NCI-H2227 (cell line): Measurements from ENCODE around the gene MYH9.

Experiments used
- DNase-seq: peaks from one replicate; lab custom pipeline; 2025; ENCODE audit not compliant: unreplicated experiment; lab: John Stamatoyannopoulos, UW

The MYH9 gene

GRCh38 chr22:36319595-36320497 is 67.9 kb downstream of the MYH9 start:
- DNase-seq: no peak

GRCh38 chr22:36318442-36318841 is 69.3 kb downstream of the MYH9 start:
- DNase-seq: no peak

- DNase-seq: no peak
These were observed 70.0 kb downstream of the MYH9 start for GRCh38 chr22:36317658-36318271.

GRCh38 chr22:36316419-36316818 is 71.3 kb downstream of the MYH9 start:
- DNase-seq: no peak

GRCh38 chr22:36315325-36315724 is 72.4 kb downstream of the MYH9 start:
- no peak for DNase-seq

- no peak for DNase-seq
These were observed 76.2 kb downstream of the MYH9 start for GRCh38 chr22:36311386-36312085.

- no peak for DNase-seq
These were observed 78.9 kb downstream of the MYH9 start for GRCh38 chr22:36308880-36309279.

GRCh38 chr22:36306227-36306626 is 81.5 kb downstream of the MYH9 start:
- DNase-seq: no peak

GRCh38 chr22:36305813-36306212 is 82.0 kb downstream of the MYH9 start:
- DNase-seq: no peak

- DNase-seq: no peak
These were observed 83.3 kb downstream of the MYH9 start for GRCh38 chr22:36304429-36304828.

GRCh38 chr22:36303874-36304273 is 83.9 kb downstream of the MYH9 start:
- DNase-seq: no peak

GRCh38 chr22:36303115-36303467 is 84.7 kb downstream of the MYH9 start:
- no peak for DNase-seq

GRCh38 chr22:36302439-36303114 is 85.2 kb downstream of the MYH9 start:
- no peak for DNase-seq

- no peak for DNase-seq
These were observed 85.9 kb downstream of the MYH9 start for GRCh38 chr22:36301851-36302250.

GRCh38 chr22:36301384-36301828 is 86.4 kb downstream of the MYH9 start:
- peak; percentile 74 for DNase-seq

GRCh38 chr22:36300396-36301212 is 87.2 kb downstream of the MYH9 start:
- no peak for DNase-seq

GRCh38 chr22:36299911-36300310 is 87.9 kb downstream of the MYH9 start:
- no peak for DNase-seq

GRCh38 chr22:36299295-36299694 is 88.5 kb downstream of the MYH9 start:
- DNase-seq: no peak

GRCh38 chr22:36298601-36299000 is 89.2 kb downstream of the MYH9 start:
- DNase-seq: no peak

GRCh38 chr22:36298118-36298517 is 89.6 kb downstream of the MYH9 start:
- no peak for DNase-seq
